ENCODE measurements around the gene STING1.
A peak's percentile ranks its signal among the peaks of the same experiment; 100 is the strongest.

STING1 gene

GRCh38 chr5:139468421-139468931 is 14.1 kb downstream of the STING1 start:
- no peak for DNase-seq (ENCODE audit: low read depth in 2 of 2)

DNA sequence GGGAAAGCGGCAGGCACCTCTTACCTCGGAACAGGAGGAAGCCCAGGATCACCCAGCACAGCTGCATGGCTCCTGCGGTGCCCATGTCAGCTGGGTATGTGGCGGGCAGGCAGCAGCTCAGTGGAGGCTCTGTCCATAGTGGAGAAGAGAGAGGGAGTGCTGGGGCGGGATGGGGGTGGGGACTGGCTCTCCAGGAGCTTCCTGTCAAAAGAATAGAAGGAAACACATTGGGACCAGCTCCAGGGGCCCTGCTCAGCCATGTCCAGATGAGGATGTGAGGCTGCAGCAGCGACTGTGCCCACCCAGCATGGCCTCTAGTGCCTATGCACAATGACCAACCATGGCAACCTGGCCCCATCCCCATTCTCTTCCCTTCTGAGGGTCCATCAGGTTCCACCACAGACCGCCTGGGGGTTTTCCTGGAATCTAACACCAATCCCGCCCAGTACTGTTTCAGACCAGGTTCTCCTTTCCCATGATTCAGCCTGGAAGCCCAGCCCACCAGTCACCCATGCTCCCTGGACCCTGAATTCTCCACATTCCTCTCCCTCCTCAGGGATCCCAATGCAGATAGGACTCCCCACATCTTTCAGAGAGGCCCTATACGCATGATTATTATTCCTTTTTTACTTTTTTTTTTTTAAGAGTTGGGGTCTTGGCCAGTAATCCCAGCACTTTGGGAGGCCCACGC is 19.8 kb downstream of the STING1 start, which contains the start of gene ECSCR:
Gene ECSCR (minus strand): TSS at position 158 of the 691 bp plus-strand sequence. CDS start 73 bp downstream, at position 85.
- no peak for DNase-seq (ENCODE audit: low read depth in 2 of 2)

DNA sequence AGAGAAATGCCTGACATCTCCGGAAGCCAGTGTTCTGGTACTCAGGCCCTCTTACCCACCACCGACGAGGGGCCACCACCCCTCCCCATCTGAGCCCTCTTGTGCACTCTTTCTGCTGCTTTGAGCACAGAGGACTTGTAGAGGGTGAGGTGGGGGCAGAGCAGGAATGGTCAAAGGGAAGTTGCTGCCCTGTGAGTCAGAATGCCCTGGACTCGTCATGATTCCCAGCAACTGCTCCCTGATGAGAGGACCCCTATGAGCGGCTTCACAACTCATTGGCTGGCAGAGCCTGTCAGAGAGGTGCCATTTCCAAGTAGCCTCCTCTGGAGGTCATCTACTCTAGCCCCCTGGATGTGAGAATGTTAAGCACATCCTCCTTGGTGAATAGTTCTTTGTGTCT is 20.9 kb downstream of the STING1 start:
- no peak for DNase-seq (ENCODE audit: low read depth in 2 of 2)

- DNase-seq (ENCODE audit: low read depth in 2 of 2) = no peak
These were observed 21.4 kb downstream of the STING1 start for GRCh38 chr5:139461176-139461575.

GRCh38 chr5:139460455-139460854 is 22.1 kb downstream of the STING1 start:
- no peak for DNase-seq (ENCODE audit: low read depth in 2 of 2)

DNA sequence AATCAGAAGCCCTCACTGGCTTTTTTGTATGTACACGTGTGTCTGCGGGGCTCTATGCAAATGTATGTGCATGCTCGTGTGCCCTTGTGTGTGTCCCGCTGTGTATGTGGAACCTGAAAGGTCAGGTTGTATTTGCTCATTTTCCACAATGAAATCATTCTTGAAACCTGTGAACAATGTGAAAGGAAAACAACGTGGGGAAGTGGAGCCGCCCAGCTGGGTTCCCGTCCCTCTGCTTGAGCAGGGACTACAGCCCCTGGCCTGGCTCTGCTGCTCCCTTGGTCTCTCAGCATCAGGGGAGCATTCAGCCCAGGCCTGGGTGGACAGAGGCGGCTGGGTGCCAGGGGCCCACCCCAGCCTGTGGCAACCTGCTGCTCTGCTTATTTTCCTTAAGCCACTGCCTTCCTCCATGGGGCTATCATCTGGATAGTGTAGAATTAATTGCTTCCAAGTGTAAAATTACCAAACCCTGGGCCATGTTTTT is 23.1 kb downstream of the STING1 start:
- no peak for DNase-seq (ENCODE audit: low read depth in 2 of 2)

GRCh38 chr5:139458580-139459407 is 23.8 kb downstream of the STING1 start:
- DNase-seq (ENCODE audit: low read depth in 2 of 2) = peak; percentile 51 to 74

GRCh38 chr5:139457653-139458306 is 24.8 kb downstream of the STING1 start:
- no peak for DNase-seq (ENCODE audit: low read depth in 2 of 2)

GRCh38 chr5:139457241-139457640 is 25.3 kb downstream of the STING1 start:
- no peak for DNase-seq (ENCODE audit: low read depth in 2 of 2)

- DNase-seq (ENCODE audit: low read depth in 2 of 2) = no peak
These were observed 25.8 kb downstream of the STING1 start for GRCh38 chr5:139456776-139457175.

GRCh38 chr5:139454568-139455290 is 27.8 kb downstream of the STING1 start:
- DNase-seq (ENCODE audit: low read depth in 2 of 2) = no peak

DNA sequence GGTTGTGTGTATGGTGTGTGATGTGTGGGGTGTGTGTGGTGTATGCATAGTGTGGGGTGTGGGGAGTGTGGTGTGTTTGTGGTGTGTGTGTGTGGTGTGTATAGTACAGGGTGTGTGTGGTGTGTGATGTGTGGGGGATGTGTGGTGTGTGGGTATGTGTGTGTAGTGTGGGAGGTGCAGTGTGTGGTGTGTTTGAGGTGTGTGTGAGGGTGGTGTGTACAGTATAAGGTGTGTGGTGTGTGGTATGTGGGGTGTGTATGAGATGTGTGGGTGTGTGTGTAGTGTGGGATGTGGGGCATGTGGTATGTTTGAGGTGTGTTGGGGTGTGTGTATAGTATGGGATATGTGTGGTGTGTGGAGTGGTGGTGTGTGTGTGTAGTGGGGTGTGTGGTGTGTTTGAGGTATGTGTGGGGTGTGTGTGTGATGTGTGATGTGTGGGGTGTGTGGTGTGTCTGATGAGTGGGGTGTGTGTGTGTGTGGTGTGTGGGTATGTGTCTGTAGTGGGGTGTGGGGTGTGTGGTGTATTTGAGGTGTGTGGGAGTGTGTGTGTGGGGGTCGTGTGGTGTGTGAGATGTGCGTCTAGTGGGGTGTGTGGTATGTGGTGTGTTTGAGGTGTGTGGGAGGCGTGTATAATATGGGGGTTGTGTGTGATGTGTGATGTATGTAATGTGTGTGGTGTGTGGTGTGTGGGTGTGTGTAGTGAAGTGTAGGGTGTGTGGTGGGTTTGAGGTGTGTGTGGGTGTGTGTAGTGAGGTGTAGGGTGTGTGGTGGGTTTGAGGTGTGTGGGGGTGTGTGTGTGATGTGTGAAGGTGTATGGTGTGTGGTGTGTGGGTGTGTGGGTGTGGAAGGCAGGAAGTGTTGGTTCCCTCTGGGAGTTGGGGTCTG is 28.6 kb downstream of the STING1 start:
- no peak for DNase-seq (ENCODE audit: low read depth in 2 of 2)

GRCh38 chr5:139451878-139452660 is 30.5 kb downstream of the STING1 start:
- DNase-seq (ENCODE audit: low read depth in 2 of 2) = no peak

GRCh38 chr5:139451176-139451575 is 31.4 kb downstream of the STING1 start:
- no peak for DNase-seq (ENCODE audit: low read depth in 2 of 2)

- DNase-seq (ENCODE audit: low read depth in 2 of 2) = no peak
These were observed 35.4 kb downstream of the STING1 start for GRCh38 chr5:139446956-139447779.

GRCh38 chr5:139445325-139446170 is 37.0 kb downstream of the STING1 start:
- DNase-seq (ENCODE audit: low read depth in 2 of 2) = no peak

DNA sequence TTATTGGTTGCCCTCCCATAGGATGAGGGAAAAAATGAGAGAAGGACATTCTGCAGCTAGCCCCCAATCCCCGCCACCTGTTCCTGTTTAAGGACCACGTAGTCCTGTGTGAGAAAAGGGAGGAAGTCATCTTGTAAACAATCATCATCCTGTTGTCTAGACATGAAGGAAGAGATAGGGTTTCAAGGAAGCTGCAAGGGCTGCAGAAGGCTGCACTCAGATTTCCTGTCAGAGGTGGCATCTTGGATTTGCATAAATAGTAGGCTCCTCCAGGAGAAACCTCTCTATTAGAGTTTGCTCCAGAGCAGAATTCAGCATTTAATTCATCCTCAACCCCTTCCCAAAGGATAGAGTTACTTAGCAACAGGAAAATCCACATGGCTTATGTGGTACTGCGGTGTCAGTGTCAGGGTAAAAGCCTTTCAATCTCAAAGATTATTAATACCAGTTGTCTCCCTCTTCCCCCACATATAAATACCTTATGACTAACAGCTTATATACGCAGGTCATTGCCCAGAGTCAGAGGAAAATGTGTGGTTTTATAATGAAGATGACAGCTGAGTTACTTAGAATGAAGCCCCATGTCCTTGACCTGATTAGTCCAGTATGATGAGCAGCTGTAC is 38.6 kb downstream of the STING1 start:
- no peak for DNase-seq (ENCODE audit: low read depth in 2 of 2)

Measured in stimulated activated CD4-positive, alpha-beta T cell treated with anti-CD3 and anti-CD28 coated beads, Interleukin-4, amount 100 ng/mL, for 48 hours (primary cell).